Astrocyte of the cerebellum (primary cell): ENCODE data around the gene NDUFV2.

Source experiments
- DNase-seq: peaks from one replicate; pipeline ENCODE4 v3.0.0-alpha.2; 2011; ENCODE audit warnings: low read depth
- H3K4me3 ChIP-seq: 2 replicates; pipeline ENCODE4 v1.5.1; 2011; ENCODE audit warnings: mild to moderate bottlenecking, low read depth, low read length, moderate library complexity
- in situ Hi-C: cut with HindIII; loops from 2 replicates; pipeline ENCODE4 v1.10.0; 2017; ENCODE audit warnings: low sequenced_read_pairs
- TF ChIP-seq, protein P1 (sequence below): IDR thresholded peaks from 2 replicates; pipeline ENCODE4 v1.5.1; 2012; ENCODE audit warnings: low read length, low read depth, moderate library complexity, mild to moderate bottlenecking; ENCODE audit errors: missing control alignments

The NDUFV2 gene

DNA sequence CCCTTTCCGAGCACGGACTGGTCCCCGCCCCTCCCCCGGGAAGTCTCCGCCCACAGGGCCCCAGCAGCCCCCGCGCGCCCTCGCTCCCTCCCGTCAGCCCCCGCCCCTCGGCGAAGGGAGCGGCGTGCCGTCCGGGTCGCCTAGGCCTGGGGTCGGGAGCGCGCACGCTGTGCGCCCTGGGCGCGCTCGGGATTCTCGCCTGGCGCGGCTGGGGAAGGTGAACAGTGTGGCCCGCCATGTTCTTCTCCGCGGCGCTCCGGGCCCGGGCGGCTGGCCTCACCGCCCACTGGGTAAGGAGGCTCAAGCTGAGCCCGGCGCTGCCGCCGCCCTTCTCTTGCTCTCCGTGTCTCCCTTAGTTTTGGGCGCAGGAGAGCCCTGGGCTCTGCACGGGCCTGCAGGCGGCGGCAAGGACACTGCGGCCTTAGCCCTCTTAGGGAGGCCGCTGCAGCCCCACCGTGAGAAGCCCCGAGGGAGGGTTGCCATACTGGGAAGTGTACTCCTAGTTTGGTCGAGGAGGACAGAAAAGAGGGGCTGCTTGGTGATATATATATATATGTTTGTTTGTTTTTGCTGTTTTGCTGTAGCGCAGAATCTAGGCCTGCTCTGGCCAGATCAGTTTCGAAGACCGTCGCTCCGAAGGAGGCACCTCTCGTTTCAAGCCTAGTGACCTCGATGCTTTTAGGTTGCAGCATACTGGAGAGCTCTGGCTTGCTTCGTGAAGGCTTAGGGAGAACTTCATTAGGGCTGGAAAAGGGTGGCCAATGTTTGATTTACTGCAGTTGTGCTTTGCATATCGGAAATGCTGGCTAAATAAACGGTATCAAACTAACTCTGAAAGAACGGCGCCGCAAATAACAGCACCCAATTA, at the start of gene NDUFV2:
Gene NDUFV2 (plus strand): TSS at position 192 of the 868 bp plus-strand sequence. CDS start 45 bp downstream, at position 237.
- in situ Hi-C loops: no loop called here

DNA sequence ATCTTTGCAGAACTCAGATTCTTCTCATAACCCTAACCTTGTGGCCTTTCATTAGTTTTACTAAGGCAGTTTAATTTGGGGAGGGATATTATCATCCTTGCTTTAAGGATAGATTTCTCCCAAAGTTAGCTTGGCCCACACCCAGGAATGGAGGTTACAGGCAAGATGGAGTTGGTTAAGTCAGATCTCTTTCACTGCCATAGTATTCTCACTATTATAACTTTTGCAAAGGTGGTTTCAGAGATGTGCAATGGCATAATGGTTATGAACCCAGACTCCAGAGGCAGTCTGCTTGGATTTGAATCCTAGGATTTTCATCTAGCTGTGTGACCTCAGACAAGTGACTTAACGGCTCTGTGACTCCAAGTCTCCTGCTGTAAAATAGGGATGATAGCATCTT, 48.7 kb upstream of the NDUFV2 start:
- in situ Hi-C loops: no loop called here
- H3K4me3 ChIP-seq: no peak overlapping the region
- DNase-seq: no peak
- TF ChIP-seq, protein P1, sequence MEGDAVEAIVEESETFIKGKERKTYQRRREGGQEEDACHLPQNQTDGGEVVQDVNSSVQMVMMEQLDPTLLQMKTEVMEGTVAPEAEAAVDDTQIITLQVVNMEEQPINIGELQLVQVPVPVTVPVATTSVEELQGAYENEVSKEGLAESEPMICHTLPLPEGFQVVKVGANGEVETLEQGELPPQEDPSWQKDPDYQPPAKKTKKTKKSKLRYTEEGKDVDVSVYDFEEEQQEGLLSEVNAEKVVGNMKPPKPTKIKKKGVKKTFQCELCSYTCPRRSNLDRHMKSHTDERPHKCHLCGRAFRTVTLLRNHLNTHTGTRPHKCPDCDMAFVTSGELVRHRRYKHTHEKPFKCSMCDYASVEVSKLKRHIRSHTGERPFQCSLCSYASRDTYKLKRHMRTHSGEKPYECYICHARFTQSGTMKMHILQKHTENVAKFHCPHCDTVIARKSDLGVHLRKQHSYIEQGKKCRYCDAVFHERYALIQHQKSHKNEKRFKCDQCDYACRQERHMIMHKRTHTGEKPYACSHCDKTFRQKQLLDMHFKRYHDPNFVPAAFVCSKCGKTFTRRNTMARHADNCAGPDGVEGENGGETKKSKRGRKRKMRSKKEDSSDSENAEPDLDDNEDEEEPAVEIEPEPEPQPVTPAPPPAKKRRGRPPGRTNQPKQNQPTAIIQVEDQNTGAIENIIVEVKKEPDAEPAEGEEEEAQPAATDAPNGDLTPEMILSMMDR: no peak

More for the DNA sequence above, at the start of gene NDUFV2:
- TF ChIP-seq, protein P1: no peak
- DNase-seq: peak; percentile 86
- peak within 1 kb of the TSS; percentile 78 for H3K4me3 ChIP-seq

DNA sequence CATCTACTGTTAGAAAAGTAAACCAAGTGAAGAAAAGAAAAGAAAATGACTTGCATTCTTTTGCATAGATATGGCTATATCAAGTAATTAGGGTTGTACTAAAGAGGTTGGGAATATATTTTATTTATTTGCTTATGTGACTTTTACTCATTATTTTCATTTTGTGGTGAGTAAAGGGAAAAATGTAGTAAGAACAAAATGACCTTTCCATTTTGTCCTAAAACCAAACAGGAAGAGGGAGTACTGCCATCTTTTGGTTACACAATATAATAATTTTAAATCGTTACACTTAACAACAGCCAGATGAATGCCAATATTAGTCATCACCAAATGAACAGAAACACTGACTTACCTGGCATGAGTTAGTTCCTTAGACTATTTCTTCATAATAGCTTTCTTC, 47.3 kb upstream of the NDUFV2 start:
- TF ChIP-seq, protein P1: no peak
- in situ Hi-C loops: no loop called here
- H3K4me3 ChIP-seq: no peak overlapping the region
- DNase-seq: peak; percentile 89

DNA sequence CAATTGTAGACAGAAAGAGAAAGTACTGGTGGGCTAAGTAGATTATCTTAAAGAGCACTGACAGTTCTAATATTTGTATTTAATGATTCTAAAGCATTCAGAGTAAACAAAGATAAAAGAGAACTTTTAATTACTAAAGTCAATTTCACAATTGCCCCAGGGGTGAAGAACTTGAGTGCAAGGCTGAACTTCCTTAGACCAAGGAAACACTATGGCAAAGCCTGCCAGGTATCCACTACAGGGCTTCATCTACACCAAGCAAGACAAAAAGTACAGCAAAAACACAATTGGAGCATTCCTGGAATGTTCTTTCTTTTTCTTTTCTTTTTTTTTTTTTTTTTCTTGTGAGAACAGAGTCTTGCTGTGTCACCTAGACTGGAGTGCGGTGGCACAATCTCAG, 46.9 kb upstream of the NDUFV2 start:
- TF ChIP-seq, protein P1: no peak
- no peak for DNase-seq
- H3K4me3 ChIP-seq: no peak overlapping the region
- in situ Hi-C loops: no loop called here

DNA sequence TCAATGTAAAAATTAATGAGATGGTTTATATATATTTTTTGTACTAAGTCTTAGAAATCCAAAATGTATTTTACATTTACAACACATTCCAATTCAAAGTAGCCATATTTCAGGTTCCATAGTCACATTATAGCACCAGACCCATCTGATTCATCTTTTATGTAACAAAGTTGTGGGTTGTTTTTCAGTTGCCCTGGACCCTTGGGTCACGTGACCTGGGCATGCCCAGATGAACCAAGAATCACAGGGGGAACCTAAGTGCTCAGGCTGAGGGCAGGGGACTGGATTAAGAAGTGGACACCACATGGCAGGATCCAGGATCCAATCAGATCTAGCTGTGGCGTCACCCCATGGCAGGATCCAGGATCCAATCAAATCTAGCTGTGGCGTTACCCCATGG, 44.9 kb upstream of the NDUFV2 start:
- in situ Hi-C loops: no loop called here
- no peak overlapping the region for H3K4me3 ChIP-seq
- no peak for DNase-seq
- TF ChIP-seq, protein P1: no peak

DNA sequence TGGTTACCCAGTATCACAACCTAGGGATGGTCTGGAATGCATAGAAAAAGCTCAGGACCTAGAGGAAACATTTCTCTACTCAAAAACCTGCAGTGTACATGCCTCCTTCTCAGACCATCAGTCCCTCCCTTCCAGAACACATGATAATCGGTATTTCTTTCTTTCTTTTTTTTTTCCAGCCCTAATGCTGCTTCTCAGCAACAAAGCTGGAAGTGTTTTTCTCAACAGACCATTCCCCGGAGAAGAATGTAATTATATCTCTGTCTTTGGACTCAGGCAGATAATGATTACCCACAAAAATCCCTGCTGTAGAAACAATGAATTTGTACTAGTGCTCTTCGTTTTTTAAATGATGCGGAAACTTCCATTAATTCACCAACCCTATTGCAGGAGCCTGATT, 44.1 kb upstream of the NDUFV2 start:
- no peak for DNase-seq
- TF ChIP-seq, protein P1: no peak
- no peak overlapping the region for H3K4me3 ChIP-seq
- in situ Hi-C loops: no loop called here
